Peyer's patch (tissue), 4 donors: ENCODE measurements around the gene CEND1.

Source experiments
- CTCF ChIP-seq, 6 experiments: fragments of 450-650 bp in 4 of 6; fragments of 200-600 bp in 2 of 6; sonication (generic) in 1 of 6; IDR thresholded peaks; one replicate each; pipeline ENCODE4 v1.5.1; 2017 to 2019; ENCODE audit warnings: antibody characterized with exemption in 6 of 6, mild to moderate bottlenecking in 3 of 6, moderate library complexity in 1 of 6
- POLR2A ChIP-seq, 2 donors: fragments of 450-650 bp; IDR thresholded peaks; one replicate each; pipeline ENCODE4 v1.5.1; 2017; ENCODE audit warnings: antibody characterized with exemption in 2 of 2, mild to moderate bottlenecking in 2 of 2, moderate library complexity in 2 of 2

DNA sequence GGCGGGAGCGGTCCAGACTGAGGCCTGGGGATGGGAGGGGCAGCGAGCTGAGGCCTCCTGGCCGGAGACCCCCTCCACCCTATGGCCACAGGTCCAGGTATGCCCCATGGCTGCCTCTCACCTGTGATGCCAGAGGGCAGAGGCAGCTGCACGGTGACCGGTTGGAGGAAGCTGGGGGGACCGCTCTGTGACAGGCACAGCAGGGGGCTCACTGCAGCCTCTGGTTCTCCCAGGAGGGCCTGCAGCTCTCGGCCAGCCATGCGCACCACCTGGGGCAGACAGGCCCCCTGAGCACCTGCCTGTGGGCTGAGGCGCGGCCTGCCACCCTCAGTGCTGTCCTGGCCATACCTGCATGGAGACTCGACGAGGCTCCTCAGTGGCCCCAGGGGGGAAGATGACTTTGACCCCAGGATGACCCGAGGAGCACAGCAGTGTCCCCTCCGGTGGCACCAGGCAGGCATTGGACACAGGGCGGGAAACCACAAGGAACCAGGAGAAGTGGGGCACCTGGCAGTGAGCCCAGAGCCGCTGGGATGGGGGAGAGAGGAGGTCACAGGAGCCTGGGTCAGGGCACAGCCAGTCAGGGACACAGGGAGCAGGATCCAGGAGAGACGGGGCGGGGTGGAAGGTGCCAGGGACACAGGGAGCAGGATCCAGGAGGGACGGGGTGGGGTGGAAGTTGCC lies 11.3 kb upstream of the CEND1 start:
- TF ChIP-seq CTCF (IDR thresholded peaks at IDR 0.05) (no peak), POLR2A (IDR thresholded peaks at IDR 0.05) (no peak)
